ENCODE data around the gene ROBO1. TPM values are rescaled to one million over a fixed set of nuclear protein-coding genes. Genes with fewer than 3 reads are reported as not detected.

Gene ROBO1
- total RNA-seq, 2 experiments from 2014 or later, result 0.36 to 0.69 TPM

DNA sequence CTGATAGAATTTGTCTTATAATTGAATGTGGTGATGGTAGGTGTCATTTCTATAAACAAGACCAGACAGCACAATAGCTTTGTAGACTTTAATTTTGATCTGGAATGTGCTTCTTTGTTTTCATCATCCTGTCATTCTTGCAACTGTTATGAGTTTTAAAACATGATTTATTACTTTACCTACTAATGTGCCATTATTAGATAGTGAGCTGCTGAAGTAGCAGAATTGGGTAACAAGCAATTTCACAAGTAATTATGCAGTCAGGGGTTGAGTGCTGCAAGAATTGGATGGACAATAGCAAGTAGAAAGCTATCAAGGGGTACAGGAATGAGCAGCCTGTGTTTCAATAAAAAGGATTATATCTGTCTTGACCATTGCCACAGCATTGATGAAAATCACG is 975.6 kb downstream of the ROBO1 start:
- no peak overlapping the region for H3K27ac Mint-ChIP-seq
- POLR2A ChIA-PET, result no interaction called here
- Histone ChIP-seq H3K27me3 (ENCODE audit: control insufficient read depth in 1 of 2, insufficient read depth in 2 of 2, low read length in 2 of 2) (no peaks in the 10 kb centered on the region), H3K27ac (ENCODE audit: low read depth in 1 of 2, low read length in 2 of 2) (no peak overlapping the region), H3K4me3 (ENCODE audit: low read length) (no peak overlapping the region), H3K9me3 (ENCODE audit: control insufficient read depth in 1 of 2, insufficient read depth in 1 of 2, low read length in 2 of 2) (peaks cover 0 to 9% of the 10 kb centered on the region in 2 experiments), H3K4me1 (ENCODE audit: insufficient read depth, low read length) (no peaks in the 10 kb centered on the region), H3K36me3 (ENCODE audit: insufficient read depth, low read length) (no peaks in the 10 kb centered on the region)
- intact Hi-C loops (cut with DNase I, micrococcal nuclease), result no loop called here
- no peak overlapping the region for H3K4me3 Mint-ChIP-seq
- H3K4me1 Mint-ChIP-seq (ENCODE audit: low read depth), result no peaks in the 10 kb centered on the region
- CTCF ChIA-PET, result no interaction called here
- H3K36me3 Mint-ChIP-seq (ENCODE audit: low read depth), result no peaks in the 10 kb centered on the region
- TF ChIP-seq, protein P1, sequence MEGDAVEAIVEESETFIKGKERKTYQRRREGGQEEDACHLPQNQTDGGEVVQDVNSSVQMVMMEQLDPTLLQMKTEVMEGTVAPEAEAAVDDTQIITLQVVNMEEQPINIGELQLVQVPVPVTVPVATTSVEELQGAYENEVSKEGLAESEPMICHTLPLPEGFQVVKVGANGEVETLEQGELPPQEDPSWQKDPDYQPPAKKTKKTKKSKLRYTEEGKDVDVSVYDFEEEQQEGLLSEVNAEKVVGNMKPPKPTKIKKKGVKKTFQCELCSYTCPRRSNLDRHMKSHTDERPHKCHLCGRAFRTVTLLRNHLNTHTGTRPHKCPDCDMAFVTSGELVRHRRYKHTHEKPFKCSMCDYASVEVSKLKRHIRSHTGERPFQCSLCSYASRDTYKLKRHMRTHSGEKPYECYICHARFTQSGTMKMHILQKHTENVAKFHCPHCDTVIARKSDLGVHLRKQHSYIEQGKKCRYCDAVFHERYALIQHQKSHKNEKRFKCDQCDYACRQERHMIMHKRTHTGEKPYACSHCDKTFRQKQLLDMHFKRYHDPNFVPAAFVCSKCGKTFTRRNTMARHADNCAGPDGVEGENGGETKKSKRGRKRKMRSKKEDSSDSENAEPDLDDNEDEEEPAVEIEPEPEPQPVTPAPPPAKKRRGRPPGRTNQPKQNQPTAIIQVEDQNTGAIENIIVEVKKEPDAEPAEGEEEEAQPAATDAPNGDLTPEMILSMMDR (IDR thresholded peaks at IDR 0.05), result no peak
- no peak for ATAC-seq (ENCODE audit: poor library complexity)
- DNase-seq, result no peak
- H3K9me3 Mint-ChIP-seq, result peaks cover 5% of the 10 kb centered on the region
- H3K27me3 Mint-ChIP-seq, result no peaks in the 10 kb centered on the region

DNA sequence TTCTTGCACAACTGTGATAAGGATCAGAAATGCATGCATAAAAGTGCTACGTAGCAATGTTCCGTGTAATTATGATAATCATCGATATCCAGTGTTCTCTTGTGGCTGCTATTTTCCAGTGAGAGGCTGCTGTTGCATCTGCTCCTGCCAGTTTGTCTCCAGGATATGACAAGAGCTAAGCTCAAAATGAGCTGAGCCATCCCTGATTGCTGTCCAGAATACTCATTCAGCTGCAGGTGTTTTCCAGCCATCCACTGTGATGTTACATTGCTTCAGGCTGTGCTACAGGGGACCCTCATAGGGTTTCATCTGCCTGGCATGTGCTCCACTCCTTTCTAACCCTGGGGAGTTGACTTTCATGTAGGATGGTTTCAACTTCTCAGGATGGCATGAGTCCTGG is 976.0 kb downstream of the ROBO1 start:
- no peaks in the 10 kb centered on the region for H3K36me3 ChIP-seq (ENCODE audit: insufficient read depth, low read length)
- H3K4me1 Mint-ChIP-seq (ENCODE audit: low read depth), result no peaks in the 10 kb centered on the region
- no peak overlapping the region for H3K4me3 Mint-ChIP-seq
- H3K27ac ChIP-seq (ENCODE audit: low read depth in 1 of 2, low read length in 2 of 2), result no peak overlapping the region
- ATAC-seq (ENCODE audit: poor library complexity) (no peak), DNase-seq (no peak)
- H3K27me3 Mint-ChIP-seq, result no peaks in the 10 kb centered on the region
- ChIA-PET CTCF (no interaction called here), POLR2A (no interaction called here)
- H3K4me1 ChIP-seq (ENCODE audit: insufficient read depth, low read length), result no peaks in the 10 kb centered on the region
- TF ChIP-seq, protein P1 (IDR thresholded peaks at IDR 0.05), result no peak
- H3K36me3 Mint-ChIP-seq (ENCODE audit: low read depth), result no peaks in the 10 kb centered on the region
- peaks cover 0 to 9% of the 10 kb centered on the region in 2 experiments for H3K9me3 ChIP-seq (ENCODE audit: control insufficient read depth in 1 of 2, insufficient read depth in 1 of 2, low read length in 2 of 2)
- H3K27me3 ChIP-seq (ENCODE audit: control insufficient read depth in 1 of 2, insufficient read depth in 2 of 2, low read length in 2 of 2), result no peaks in the 10 kb centered on the region
- no peak overlapping the region for H3K4me3 ChIP-seq (ENCODE audit: low read length)
- H3K9me3 Mint-ChIP-seq, result peaks cover 5% of the 10 kb centered on the region
- H3K27ac Mint-ChIP-seq, result no peak overlapping the region
- intact Hi-C loops (cut with DNase I, micrococcal nuclease), result no loop called here

DNA sequence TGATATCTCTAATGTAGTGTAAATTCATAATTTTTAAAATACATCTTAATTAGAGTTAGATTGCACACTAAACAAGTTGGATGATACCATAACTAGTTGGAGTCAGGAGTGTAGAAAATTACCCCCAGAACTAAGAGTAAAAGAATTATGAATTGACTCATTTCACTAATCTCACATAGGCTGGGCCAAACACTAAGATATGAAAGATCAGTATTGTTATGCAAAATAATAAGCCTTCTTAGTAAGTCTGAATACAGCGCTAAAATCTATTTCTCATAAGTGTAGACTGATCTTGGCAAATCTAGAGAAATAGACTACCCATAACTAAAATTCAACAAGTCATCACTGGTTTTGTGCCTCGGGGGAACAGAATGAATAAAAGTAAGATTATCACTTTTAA is 979.0 kb downstream of the ROBO1 start:
- H3K36me3 Mint-ChIP-seq (ENCODE audit: low read depth), result no peaks in the 10 kb centered on the region
- H3K9me3 ChIP-seq (ENCODE audit: control insufficient read depth in 1 of 2, insufficient read depth in 1 of 2, low read length in 2 of 2), result peaks cover 0 to 9% of the 10 kb centered on the region in 2 experiments
- no peaks in the 10 kb centered on the region for H3K27me3 Mint-ChIP-seq
- ChIA-PET POLR2A (no interaction called here), CTCF (no interaction called here)
- ATAC-seq (ENCODE audit: poor library complexity) (no peak), DNase-seq (no peak)
- H3K4me3 ChIP-seq (ENCODE audit: low read length), result no peak overlapping the region
- no peak overlapping the region for H3K27ac Mint-ChIP-seq
- peaks cover 3% of the 10 kb centered on the region for H3K9me3 Mint-ChIP-seq
- TF ChIP-seq, protein P1 (IDR thresholded peaks at IDR 0.05), result no peak
- H3K4me3 Mint-ChIP-seq, result no peak overlapping the region
- H3K4me1 ChIP-seq (ENCODE audit: insufficient read depth, low read length), result no peaks in the 10 kb centered on the region
- no peak overlapping the region for H3K27ac ChIP-seq (ENCODE audit: low read depth in 1 of 2, low read length in 2 of 2)
- no peaks in the 10 kb centered on the region for H3K36me3 ChIP-seq (ENCODE audit: insufficient read depth, low read length)
- no peaks in the 10 kb centered on the region for H3K4me1 Mint-ChIP-seq (ENCODE audit: low read depth)
- intact Hi-C loops (cut with DNase I, micrococcal nuclease), result no loop called here
- H3K27me3 ChIP-seq (ENCODE audit: control insufficient read depth in 1 of 2, insufficient read depth in 2 of 2, low read length in 2 of 2), result no peaks in the 10 kb centered on the region

All from CD4-positive, alpha-beta T cell (primary cell).